ENCODE results near the gene RIIAD1.

DNA sequence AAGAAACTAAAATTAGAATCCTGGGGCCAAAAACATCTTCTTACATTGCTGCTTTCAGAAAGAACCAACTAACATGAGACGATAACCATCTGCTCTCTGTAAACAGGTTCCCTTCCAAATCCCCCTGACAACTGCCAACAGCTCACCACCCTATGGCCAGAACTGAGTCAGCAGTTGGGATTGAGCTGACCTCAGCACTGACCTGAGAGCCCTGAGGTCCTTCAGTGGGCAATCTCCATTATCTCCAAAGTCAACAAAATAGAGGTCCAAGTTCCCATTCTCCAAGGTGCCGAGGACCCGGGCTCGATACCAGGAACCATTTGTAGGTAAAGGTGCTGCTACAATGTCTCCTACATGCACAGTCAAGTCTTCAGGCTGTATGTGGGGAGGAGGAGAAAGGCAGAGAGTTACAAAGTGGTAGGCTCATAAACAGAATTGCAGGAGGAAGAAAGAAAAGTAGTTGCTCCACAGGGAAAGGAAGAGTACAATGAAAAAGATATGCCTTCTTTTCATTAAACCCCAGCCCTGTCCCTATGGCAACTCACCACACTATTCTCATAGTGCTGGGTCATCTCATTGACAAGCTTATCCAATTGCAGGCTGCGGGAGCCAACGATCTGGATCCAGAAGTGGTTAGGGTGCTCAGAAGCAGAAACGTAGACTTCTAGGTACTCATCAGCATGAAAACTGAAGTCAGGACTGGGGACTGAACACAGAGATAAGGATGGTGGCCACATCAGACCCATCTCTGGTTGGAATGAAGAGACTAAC lies 54.8 kb downstream of the RIIAD1 start:
- TF ChIP-seq, protein P1, sequence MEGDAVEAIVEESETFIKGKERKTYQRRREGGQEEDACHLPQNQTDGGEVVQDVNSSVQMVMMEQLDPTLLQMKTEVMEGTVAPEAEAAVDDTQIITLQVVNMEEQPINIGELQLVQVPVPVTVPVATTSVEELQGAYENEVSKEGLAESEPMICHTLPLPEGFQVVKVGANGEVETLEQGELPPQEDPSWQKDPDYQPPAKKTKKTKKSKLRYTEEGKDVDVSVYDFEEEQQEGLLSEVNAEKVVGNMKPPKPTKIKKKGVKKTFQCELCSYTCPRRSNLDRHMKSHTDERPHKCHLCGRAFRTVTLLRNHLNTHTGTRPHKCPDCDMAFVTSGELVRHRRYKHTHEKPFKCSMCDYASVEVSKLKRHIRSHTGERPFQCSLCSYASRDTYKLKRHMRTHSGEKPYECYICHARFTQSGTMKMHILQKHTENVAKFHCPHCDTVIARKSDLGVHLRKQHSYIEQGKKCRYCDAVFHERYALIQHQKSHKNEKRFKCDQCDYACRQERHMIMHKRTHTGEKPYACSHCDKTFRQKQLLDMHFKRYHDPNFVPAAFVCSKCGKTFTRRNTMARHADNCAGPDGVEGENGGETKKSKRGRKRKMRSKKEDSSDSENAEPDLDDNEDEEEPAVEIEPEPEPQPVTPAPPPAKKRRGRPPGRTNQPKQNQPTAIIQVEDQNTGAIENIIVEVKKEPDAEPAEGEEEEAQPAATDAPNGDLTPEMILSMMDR (IDR thresholded peaks at IDR 0.05), result no peak
- TF ChIP-seq EP300 (IDR thresholded peaks at IDR 0.05) (no peak), POLR2A (IDR thresholded peaks at IDR 0.05) (no peak)
